Esophagus (tissue), 2 donors: Measurements from ENCODE around the gene CYP2W1. TPM values are rescaled to one million over a fixed set of nuclear protein-coding genes. Genes with fewer than 3 reads are reported as not detected.

ENCODE experiments used
- H3K27ac ChIP-seq, 2 donors: one replicate each; pipeline ENCODE4 v1.5.1; 2013; ENCODE audit warnings: low read depth in 2 of 2, mild to moderate bottlenecking in 2 of 2, inconsistent platforms in 1 of 2, low read length in 1 of 2, moderate library complexity in 1 of 2
- H3K27me3 ChIP-seq, 2 donors: one replicate each; pipeline ENCODE4 v1.6.1; 2013; ENCODE audit warnings: low read length in 2 of 2, control low read depth in 1 of 2, mild to moderate bottlenecking in 1 of 2; ENCODE audit not compliant: insufficient read depth in 2 of 2, control insufficient read depth in 1 of 2
- H3K36me3 ChIP-seq, 2 donors: one replicate each; pipeline ENCODE4 v1.6.1; 2013; ENCODE audit warnings: low read length in 1 of 2; ENCODE audit not compliant: control insufficient read depth in 2 of 2, insufficient read depth in 2 of 2
- H3K4me1 ChIP-seq, 2 donors: one replicate each; pipeline ENCODE4 v1.6.1; 2013; ENCODE audit warnings: low read length in 1 of 2; ENCODE audit not compliant: control insufficient read depth in 2 of 2, insufficient read depth in 2 of 2
- H3K4me3 ChIP-seq, 2 donors: one replicate each; pipeline ENCODE4 v1.5.1; 2013; ENCODE audit warnings: low read length in 2 of 2, mild to moderate bottlenecking in 2 of 2, low read depth in 1 of 2, moderate library complexity in 1 of 2
- H3K9me3 ChIP-seq, 2 donors: one replicate each; pipeline ENCODE4 v1.6.1; 2013; ENCODE audit warnings: mild to moderate bottlenecking in 2 of 2, low read depth in 1 of 2, low read length in 1 of 2, moderate library complexity in 1 of 2; ENCODE audit not compliant: control insufficient read depth in 2 of 2, insufficient read depth in 1 of 2
- WGBS, 2 donors: extraction: QIAGEN DNeasy Blood & Tissue Kit; methylation state at CpG; one replicate each; pipeline ENCODE4 v1.1.7; 2013; 5-methylcytosine and 5-hydroxymethylcytosine counted together
- polyA plus RNA-seq, 2 donors: library from polyadenylated mRNA; stranded (reverse); fragments of 200-250 nt; gene quantifications; one replicate each; pipeline ENCODE4 v1.2.3, GENCODE V29; 2013
- donor health status: healthy with polysubstance abuse.
- donor health status: Bipolar disorder and iron deficiency.

Gene CYP2W1
- polyA plus RNA-seq, 2 donors: 0.48 to 1.5 TPM

DNA sequence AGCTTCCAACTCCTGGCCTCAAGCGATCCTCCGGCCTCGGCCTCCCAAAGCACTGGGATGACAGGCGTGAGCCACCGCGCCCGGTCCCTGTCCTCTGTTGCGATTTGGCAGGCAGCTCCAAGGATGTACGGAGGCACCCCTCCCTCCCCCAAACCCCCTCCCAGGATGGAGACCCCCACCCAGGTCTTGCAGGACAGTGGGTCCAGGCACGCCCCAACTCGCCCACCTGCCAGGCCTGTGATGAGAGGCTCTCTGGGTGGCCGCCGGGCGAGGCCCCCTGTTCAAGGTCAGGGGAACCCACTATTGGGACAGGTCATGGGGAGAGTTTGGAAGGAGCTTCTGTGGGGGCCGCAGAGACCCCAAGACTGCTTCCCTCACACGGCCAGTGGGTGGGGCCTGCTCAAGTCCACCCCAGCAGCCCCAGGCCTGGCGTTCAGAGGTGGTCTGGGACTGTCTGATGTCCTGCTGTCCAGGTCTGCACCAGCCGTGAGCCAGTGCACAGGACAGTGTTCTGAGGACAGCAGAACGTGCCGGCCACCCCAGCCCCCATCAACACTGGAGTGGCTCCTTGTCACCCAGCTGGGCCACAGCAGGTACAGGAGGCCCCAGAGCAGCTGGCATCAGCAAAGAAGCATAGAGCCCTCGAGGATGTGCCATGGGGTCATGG is 31.0 kb upstream of the CYP2W1 start:
- Histone ChIP-seq H3K4me1 (peaks cover 0 to 8% of the 10 kb centered on the region in 2 donors), H3K9me3 (no peaks in the 10 kb centered on the region), H3K27me3 (peaks cover 0 to 6% of the 10 kb centered on the region in 2 donors), H3K27ac (no peak overlapping the region), H3K4me3 (no peak overlapping the region), H3K36me3 (no peaks in the 10 kb centered on the region)
- WGBS, 2 donors: 91 to 92% methylated on average over 20 to 21 of the region's 21 CpGs

DNA sequence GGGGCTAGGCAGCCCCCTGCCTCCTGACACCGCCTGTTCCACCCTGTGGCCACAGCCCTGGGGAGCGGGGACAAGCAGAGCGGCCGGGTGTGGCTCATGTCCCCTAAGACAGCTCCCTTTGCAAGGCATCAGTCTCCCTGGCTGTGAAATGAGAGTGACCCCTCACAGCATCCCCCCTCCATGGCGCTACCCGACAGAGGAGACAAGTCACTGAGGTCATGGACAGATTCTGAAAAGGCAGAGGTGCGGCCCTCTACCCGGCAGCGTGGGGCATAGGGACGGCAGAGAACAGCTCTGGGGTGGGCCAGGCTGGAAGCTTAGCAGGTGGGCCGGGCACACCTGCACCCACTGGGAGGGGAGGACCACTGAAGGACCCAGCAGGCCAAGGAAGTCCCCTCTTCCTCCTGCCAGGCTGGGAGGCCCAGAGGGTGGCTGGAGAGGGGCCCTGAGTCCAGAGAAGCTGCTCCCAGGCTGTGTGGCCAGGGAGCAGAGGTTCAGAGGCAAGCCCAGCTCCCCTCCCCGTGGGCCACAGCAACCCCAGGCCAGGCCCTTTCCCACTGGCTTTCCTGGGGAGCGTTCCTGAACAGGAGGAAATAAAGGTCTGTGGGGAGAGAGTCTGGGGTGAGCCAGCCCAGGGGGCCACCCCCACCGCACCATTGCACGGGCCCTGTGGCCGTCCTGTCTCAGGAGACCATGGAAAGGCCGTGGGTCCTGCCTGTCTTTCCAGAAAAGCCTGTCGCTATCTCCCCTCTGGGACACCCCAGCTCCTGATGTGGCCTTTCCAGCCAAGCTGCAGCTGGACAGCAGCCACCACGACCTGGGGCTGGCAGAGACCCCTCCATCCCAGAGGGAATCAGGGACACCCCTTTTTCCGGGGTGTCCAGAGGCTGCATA is 30.2 kb upstream of the CYP2W1 start:
- no peaks in the 10 kb centered on the region for H3K36me3 ChIP-seq
- no peaks in the 10 kb centered on the region for H3K9me3 ChIP-seq
- 70 to 76% methylated on average over 19 to 20 of the region's 20 CpGs for WGBS, 2 donors
- no peak overlapping the region for H3K27ac ChIP-seq
- peaks cover 0 to 6% of the 10 kb centered on the region in 2 donors for H3K27me3 ChIP-seq
- H3K4me1 ChIP-seq: peaks cover 0 to 8% of the 10 kb centered on the region in 2 donors
- peak overlapping the region in 1 of 2 donors; percentile 69 for H3K4me3 ChIP-seq

DNA sequence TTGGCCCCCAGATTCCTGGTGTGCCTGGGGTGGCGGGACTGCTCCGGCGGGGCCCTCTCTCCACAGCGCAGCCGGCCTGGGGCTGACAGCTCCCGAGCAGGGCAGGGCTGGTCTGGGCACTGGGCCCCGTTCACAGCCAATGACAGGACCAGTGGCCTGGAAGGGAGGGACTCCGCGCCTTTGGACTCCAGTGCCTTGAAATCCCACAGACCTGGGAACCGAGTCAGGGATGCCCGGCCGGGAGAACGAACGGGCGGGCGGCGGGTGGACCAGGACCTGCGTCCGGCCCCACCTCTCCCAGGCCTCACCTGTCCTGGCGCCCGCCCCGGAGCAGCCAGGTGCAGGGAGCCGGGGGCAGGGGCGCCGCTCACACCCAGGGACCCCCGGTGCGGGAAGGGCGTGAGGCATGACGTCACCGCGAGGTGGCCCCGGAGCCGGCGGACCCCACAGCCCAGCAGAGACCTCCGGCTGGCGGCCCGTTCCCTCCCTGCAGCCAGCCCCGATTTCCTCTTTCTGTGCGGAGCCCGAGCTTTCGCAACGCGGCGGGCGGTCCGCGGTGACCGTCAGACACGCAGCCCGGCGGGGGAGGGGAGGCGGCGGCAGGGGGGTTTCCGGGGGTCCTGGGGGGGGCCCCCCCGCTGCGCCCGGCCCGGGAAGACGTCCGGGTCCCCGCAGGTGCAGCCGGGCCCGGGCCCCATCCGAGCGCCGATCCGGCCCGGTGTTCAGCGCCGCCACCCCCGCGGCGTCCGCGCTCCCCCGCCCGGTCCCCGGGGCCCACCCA is 29.2 kb upstream of the CYP2W1 start:
- no peaks in the 10 kb centered on the region for H3K9me3 ChIP-seq
- WGBS, 2 donors: 3 to 7% methylated on average over 25 to 73 of the region's 78 CpGs
- H3K4me3 ChIP-seq: peak overlapping the region; percentile 66 to 69
- peak overlapping the region in 1 of 2 donors; percentile 8 for H3K27ac ChIP-seq
- H3K4me1 ChIP-seq: peaks cover 0 to 8% of the 10 kb centered on the region in 2 donors
- peaks cover 0 to 6% of the 10 kb centered on the region in 2 donors for H3K27me3 ChIP-seq
- no peaks in the 10 kb centered on the region for H3K36me3 ChIP-seq

DNA sequence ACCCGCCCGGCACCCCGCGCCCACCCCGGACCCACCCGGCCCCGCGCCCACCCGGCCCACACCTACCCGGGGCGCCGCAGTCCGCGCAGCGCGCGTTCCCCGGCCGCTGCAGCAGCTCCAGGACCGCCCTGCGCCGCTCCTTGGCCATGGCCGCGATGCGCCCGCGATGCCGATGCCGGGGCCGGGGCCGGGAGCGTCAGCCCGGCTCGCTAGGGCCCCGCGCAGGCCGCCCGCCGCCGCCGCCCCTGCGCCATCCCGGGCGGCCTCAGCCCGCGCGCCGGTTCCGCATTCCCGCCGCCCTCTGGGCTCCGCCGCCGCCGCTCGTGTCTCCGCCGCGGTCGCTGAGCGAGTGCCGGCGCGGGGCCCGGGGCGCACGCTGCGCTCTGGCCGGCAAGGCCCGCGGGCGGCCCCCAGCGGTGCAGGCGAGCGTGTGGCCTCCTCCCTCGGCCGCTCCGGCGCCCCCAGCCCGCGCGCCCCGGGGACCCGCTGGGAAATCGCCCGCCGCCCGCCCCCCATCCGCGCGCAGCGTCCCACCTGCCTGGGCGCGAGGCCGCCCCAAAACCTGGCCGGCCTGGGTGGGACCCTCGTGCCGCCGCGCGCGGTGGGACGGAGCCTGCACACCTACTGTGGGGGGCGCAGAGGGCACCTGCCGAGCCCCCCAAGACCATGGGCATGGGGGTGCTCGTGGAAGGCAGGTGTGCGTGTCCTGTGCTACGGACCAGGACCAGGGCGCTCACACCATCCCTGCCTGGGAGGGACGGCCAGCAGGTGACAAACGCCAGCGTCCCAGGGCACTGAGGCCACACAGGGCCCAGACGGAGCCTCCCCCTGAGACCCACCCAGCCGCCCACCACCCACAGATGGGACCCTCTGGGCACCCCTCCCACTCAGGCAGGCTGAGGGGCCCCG is 28.4 kb upstream of the CYP2W1 start, which contains the start of gene ADAP1:
Gene ADAP1, minus strand, starts transcription at position 351 of the 909 bp plus-strand sequence. Its CDS starts 203 bp downstream, at position 148.
- peaks cover 0 to 6% of the 10 kb centered on the region in 2 donors for H3K27me3 ChIP-seq
- WGBS, 2 donors: 8 to 11% methylated on average over 67 to 115 of the region's 115 CpGs
- no peaks in the 10 kb centered on the region for H3K36me3 ChIP-seq

DNA sequence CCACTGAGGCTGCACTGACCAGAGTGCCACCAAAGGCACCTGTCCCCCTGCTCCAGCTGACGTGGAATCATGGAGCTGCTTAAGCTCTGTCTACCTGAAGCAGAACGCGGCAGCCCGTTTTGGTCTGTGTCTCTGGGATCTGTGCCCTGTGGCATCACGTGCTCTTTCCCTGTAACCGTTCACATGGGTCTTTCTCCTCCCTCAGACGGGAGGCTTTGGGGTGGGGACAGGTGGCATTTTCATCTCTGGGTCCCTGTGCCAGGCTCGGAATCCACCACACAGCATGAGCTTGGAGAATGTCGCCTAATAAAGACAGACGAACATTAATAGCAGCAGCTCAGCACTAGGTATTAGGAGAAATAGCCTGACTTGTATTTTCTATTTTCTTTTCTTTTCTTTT is 26.9 kb upstream of the CYP2W1 start:
- peaks cover 0 to 8% of the 10 kb centered on the region in 2 donors for H3K4me1 ChIP-seq
- peaks cover 0 to 6% of the 10 kb centered on the region in 2 donors for H3K27me3 ChIP-seq
- no peak overlapping the region for H3K4me3 ChIP-seq
- H3K9me3 ChIP-seq: peaks cover 0 to 3% of the 10 kb centered on the region in 2 donors
- 65 to 76% methylated on average over 10 of the region's 10 CpGs for WGBS, 2 donors
- H3K27ac ChIP-seq: no peak overlapping the region
- H3K36me3 ChIP-seq: no peaks in the 10 kb centered on the region

More for the DNA sequence above, 28.4 kb upstream of the CYP2W1 start, which contains the start of gene ADAP1:
- H3K4me3 ChIP-seq: peak within 1 kb of the TSS; percentile 66 to 69
- H3K27ac ChIP-seq: peak within 1 kb of the TSS; percentile 14 to 34
- H3K9me3 ChIP-seq: no peaks in the 10 kb centered on the region
- H3K4me1 ChIP-seq: peaks cover 0 to 8% of the 10 kb centered on the region in 2 donors

DNA sequence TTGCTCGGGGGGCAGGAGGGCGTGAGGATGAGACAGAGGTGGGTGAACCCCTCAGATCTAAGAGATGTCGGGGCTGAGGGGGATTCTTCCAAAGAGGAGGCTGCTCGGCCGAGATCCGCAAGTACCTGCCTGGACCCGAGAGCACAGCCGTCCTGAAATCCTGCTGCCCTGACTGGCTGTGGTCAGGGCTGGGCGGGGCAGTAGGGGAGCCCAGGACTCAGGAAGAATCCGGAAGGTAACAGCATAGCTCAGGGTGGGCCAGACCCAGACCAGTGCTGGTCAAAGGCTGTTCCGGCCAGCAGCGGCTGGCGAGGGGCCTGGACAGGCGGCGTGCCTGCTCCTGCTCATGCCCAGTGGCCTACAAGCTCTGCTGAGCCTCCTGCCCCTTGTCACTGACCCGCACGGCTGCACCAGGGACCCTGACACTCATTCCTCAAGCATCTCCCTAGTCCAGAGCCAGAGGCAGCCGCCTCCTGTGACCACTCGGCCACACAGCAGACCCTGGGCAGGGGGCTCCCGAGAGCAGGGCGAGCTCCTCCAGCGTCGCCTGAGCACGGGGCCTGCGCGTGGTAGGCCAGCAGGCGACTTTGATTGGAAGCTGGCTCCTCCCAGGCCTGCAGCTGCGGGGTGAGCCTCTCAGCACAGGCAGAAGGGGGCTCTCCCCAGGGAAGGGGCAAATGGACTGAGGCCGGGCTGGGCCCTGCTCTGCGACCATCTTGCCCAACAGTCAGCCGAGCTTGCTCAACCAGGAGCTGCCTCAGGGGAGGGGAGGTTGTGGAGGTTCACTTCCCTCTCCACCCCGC is 25.4 kb upstream of the CYP2W1 start:
- H3K4me3 ChIP-seq: no peak overlapping the region
- peaks cover 0 to 3% of the 10 kb centered on the region in 2 donors for H3K9me3 ChIP-seq
- H3K27me3 ChIP-seq: peaks cover 0 to 4% of the 10 kb centered on the region in 2 donors
- no peak overlapping the region for H3K27ac ChIP-seq
- WGBS, 2 donors: 73 to 78% methylated on average over 32 of the region's 32 CpGs
- no peaks in the 10 kb centered on the region for H3K36me3 ChIP-seq
- peaks cover 0 to 7% of the 10 kb centered on the region in 2 donors for H3K4me1 ChIP-seq

DNA sequence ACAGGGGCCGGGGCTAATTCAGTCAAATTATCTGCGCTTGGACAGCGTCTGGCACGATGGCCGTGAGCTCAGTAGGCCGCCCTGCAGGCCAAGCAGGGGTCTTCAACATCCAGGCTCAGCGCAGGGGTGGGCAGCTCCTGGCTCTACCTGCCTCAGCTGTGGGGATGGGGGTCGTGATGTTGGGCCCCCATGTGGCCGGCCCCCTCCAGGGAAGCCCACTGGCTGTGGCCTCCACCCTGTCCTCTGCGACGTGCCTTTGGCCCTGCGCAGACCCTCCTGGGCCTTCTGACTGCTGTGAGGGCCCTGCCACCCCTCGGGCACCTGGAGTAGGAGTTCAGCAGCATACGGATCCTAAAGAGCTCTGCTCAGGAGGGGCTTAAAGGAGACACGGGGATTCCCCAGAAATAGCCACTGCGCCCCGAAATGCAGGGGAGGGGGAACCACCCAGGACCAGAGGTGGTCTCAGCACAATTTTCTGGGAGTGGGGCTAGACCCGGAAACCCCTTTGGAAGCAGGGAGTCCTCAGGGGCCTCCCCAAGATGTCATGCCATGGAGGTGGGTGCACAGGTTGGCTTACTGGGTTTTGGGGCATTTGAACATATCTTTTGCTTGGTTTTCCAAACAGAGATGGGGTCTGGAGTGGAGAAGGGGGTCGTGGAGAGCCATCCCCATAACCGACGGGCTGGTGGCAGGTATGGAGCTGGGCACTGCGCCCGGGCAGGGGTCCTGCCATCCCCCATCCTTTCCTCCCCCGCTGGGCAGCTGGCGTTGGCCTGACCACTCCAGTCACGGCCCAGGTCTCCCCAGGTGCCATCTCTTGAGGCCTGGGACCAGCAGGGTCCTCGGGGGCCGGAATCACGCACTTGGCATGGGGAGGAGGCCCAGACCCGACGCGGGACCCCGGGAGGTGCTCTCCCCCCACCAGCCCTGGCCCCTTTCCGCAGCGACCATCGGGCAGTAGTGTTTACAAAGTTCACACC is 24.5 kb upstream of the CYP2W1 start:
- Histone ChIP-seq H3K36me3 (no peaks in the 10 kb centered on the region), H3K9me3 (peaks cover 0 to 3% of the 10 kb centered on the region in 2 donors), H3K27ac (no peak overlapping the region), H3K4me1 (peaks cover 0 to 3% of the 10 kb centered on the region in 2 donors), H3K4me3 (no peak overlapping the region), H3K27me3 (peaks cover 0 to 2% of the 10 kb centered on the region in 2 donors)
- 79 to 81% methylated on average over 36 of the region's 36 CpGs for WGBS, 2 donors
